DOHH2 (cell line): ENCODE measurements around the gene SART1.

Experiments used
- CTCF ChIP-seq: fragments of 200-600 bp; sonication (generic); IDR thresholded peaks from one replicate; pipeline ENCODE4 v1.5.1; 2014; ENCODE audit warnings: antibody characterized with exemption, mild to moderate bottlenecking, low read depth, low read length; ENCODE audit not compliant: poor library complexity, severe bottlenecking
- EZH2phosphoT487 ChIP-seq: fragments of 200-600 bp; sonication (generic); IDR thresholded peaks from 2 replicates; pipeline ENCODE4 v1.6.1; 2017; ENCODE audit warnings: borderline replicate concordance, mild to moderate bottlenecking, antibody characterized with exemption, low read length, moderate library complexity, mixed read lengths

DNA sequence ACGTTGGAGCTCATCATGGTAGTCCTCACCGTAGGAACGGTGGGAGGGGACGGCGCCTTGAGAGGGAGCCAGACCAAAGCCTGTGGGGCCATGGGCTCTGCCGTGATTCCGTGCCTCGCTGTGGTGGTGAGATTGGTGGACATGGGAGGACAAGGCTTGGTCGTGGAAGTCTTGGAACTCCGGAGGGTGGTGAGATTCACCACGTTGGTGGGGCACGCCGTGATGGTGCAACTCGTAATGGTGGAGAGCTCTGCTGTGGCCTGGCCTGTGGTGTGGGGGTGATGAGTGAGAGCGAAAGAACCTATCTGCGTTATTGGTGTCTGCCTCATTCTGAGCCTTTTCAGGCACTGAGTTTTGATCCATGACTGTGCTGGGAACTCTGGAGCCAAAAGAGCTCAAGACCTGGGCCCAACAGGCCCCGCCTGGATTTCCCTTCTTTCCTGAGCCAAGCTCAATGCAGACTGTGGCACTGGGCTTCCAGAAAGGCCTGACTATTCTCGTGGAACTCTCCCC, 64.5 kb downstream of the SART1 start, which contains the start of gene CATSPER1:
- TF ChIP-seq CTCF (no peak), EZH2phosphoT487 (no peak)
